HepG2 (cell line): ENCODE results near the gene GPER1. TPM values are rescaled to one million over a fixed set of nuclear protein-coding genes. Genes with fewer than 3 reads are reported as not detected.
A peak's percentile ranks its signal among the peaks of the same experiment; 100 is the strongest.

Experiments used
- ATF7-NPFF ChIP-seq: sonication (generic); formaldehyde crosslinking; IDR thresholded peaks from 2 replicates; pipeline ENCODE4 v1.8.1; 2023; ENCODE audit warnings: mild to moderate bottlenecking, low read depth, missing genetic modification reagents, moderate library complexity
- BRD4 ChIP-seq: sonication (generic); formaldehyde crosslinking; IDR thresholded peaks from 2 replicates; pipeline ENCODE4 v1.4.0; 2020; ENCODE audit warnings: missing genetic modification reagents
- CBX2 ChIP-seq, 2 experiments: fragments of 200-600 bp in 1 of 2; sonication (generic); formaldehyde crosslinking in 1 of 2; IDR thresholded peaks; 2 replicates each; pipeline versions ENCODE4 v1.7.0 to v1.8.1; 2018 to 2022; ENCODE audit warnings: low read depth in 2 of 2, low read length in 1 of 2, mild to moderate bottlenecking in 1 of 2, missing genetic modification reagents in 1 of 2
- DMTF1 ChIP-seq: sonication (generic); formaldehyde crosslinking; IDR thresholded peaks from 2 replicates; pipeline ENCODE4 v1.4.0; 2020; ENCODE audit warnings: mild to moderate bottlenecking, missing genetic modification reagents
- FOSL1 ChIP-seq: sonication (generic); formaldehyde crosslinking; IDR thresholded peaks from 2 replicates; pipeline ENCODE4 v1.9.0; 2021; ENCODE audit warnings: missing genetic modification reagents, borderline replicate concordance
- HINFP ChIP-seq: sonication (generic); formaldehyde crosslinking; IDR thresholded peaks from 2 replicates; pipeline ENCODE4 v1.4.0; 2020; ENCODE audit warnings: low read depth, mild to moderate bottlenecking, missing genetic modification reagents
- KMT2A ChIP-seq: sonication (generic); formaldehyde crosslinking; IDR thresholded peaks from 2 replicates; pipeline ENCODE4 v1.4.0; 2020; ENCODE audit warnings: missing genetic modification reagents
- MEIS2 ChIP-seq: sonication (generic); formaldehyde crosslinking; IDR thresholded peaks from 2 replicates; pipeline ENCODE4 v1.9.0; 2021; ENCODE audit warnings: mild to moderate bottlenecking, missing genetic modification reagents
- MTF1 ChIP-seq: sonication (generic); formaldehyde crosslinking; IDR thresholded peaks from 2 replicates; pipeline ENCODE4 v1.5.0; 2020; ENCODE audit warnings: missing genetic modification reagents
- NFKB2 ChIP-seq: sonication (generic); formaldehyde crosslinking; IDR thresholded peaks from 2 replicates; pipeline ENCODE4 v1.4.0; 2020; ENCODE audit warnings: missing genetic modification reagents, borderline replicate concordance
- ZBTB7A ChIP-seq: sonication (generic); formaldehyde crosslinking; IDR thresholded peaks from 2 replicates; pipeline ENCODE4 v1.8.0; 2022; ENCODE audit warnings: mild to moderate bottlenecking, missing genetic modification reagents
- ZEB1 ChIP-seq: IDR thresholded peaks from 2 replicates; pipeline ENCODE4 v1.6.1; 2012; ENCODE audit warnings: mild to moderate bottlenecking, low read depth, inconsistent platforms; ENCODE audit not compliant: insufficient replicate concordance
- ZFP36 ChIP-seq: fragments of 150-350 bp; IDR thresholded peaks from 2 replicates; pipeline ENCODE4 v1.6.1; 2018; ENCODE audit warnings: borderline replicate concordance, low read length, low read depth; ENCODE audit not compliant: partially characterized antibody
- ZMYM3 ChIP-seq: sonication (generic); formaldehyde crosslinking; IDR thresholded peaks from 2 replicates; pipeline ENCODE4 v1.5.1; 2020; ENCODE audit warnings: mild to moderate bottlenecking, missing genetic modification reagents
- ZNF143 ChIP-seq: sonication (generic); formaldehyde crosslinking; IDR thresholded peaks from 2 replicates; pipeline ENCODE4 v1.4.0; 2020; ENCODE audit warnings: missing genetic modification reagents
- ZNF350 ChIP-seq: sonication (generic); formaldehyde crosslinking; IDR thresholded peaks from 2 replicates; pipeline ENCODE4 v1.4.0; 2020; ENCODE audit warnings: mild to moderate bottlenecking, low read depth, missing genetic modification reagents, borderline replicate concordance
- ZNF747 ChIP-seq: sonication (generic); formaldehyde crosslinking; IDR thresholded peaks from 2 replicates; pipeline ENCODE4 v1.8.1; 2023; ENCODE audit warnings: missing genetic modification reagents, mild to moderate bottlenecking, borderline replicate concordance
- ZNF800 ChIP-seq: sonication (generic); formaldehyde crosslinking; IDR thresholded peaks from 2 replicates; pipeline ENCODE4 v1.4.0; 2020; ENCODE audit warnings: missing genetic modification reagents
- polyA plus RNA-seq, 8 experiments: library from polyadenylated mRNA; depleted of rRNA in 3 of 8; stranded (reverse) in 7 of 8; unstranded in 1 of 8; fragments of >200 nt; fragmentation: Illumina TruSeq in 4 of 8; extraction: Trizol in 4 of 8; gene quantifications; 2 replicates each; pipeline versions ENCODE4 v1.2.1 to v1.2.3, GENCODE V29; 2011 to 2016; ENCODE audit warnings: low read depth in 4 of 8, missing spikeins in 1 of 8, mixed read lengths in 1 of 8; ENCODE audit not compliant: insufficient read depth in 1 of 8
- total RNA-seq, 5 experiments: library from RNA; depleted of rRNA; stranded (reverse); fragments of >200 nt; fragmentation: Illumina TruSeq; extraction: Trizol; gene quantifications; 2 replicates each; pipeline ENCODE4 v1.2.3, GENCODE V29; 2016; ENCODE audit warnings: low read depth in 1 of 5

The GPER1 gene
- total and polyA plus RNA-seq, 2 of the 13 experiments (the other 11 are each of a cell fraction or from before 2014, with no cell fraction given), result 12.7 to 19.7 TPM

- TF ChIP-seq DMTF1 (CRISPR knock-in tag) (no peak), KMT2A (CRISPR knock-in tag) (peak; percentile 49; the same call in 1 of the 2 replicates), ZBTB7A (CRISPR knock-in tag) (peak; percentile 64), MEIS2 (0 out of 2 replicates have a peak, but pooled peaks have one; percentile 30), MTF1 (CRISPR knock-in tag) (0 out of 2 replicates have a peak, but pooled peaks have one; percentile 44), ATF7-NPFF (CRISPR knock-in tag) (no peak), ZNF800 (CRISPR knock-in tag) (0 out of 2 replicates have a peak, but pooled peaks have one; percentile 41), ZNF143 (CRISPR knock-in tag) (no peak), BRD4 (CRISPR knock-in tag) (no peak), CBX2 (IDR thresholded peaks at IDR 0.05; ENCODE audit: low read depth, low read length) (no peak), CBX2 (CRISPR knock-in tag; IDR thresholded peaks at IDR 0.05; ENCODE audit: low read depth) (no peak), ZNF350 (CRISPR knock-in tag) (peak; percentile 22; the same call in 1 of the 2 replicates), HINFP (CRISPR knock-in tag) (no peak), FOSL1 (CRISPR knock-in tag) (no peak), NFKB2 (CRISPR knock-in tag) (peak; percentile 71; the same call in 1 of the 2 replicates), ZNF747 (CRISPR knock-in tag) (no peak), ZFP36 (no peak), ZMYM3 (no peak), ZEB1 (no peak)
Measured at GRCh38 chr7:1087952-1088920, at the start of gene GPER1 (continued).
